Mammary epithelial cell (primary cell): ENCODE results near the gene PCSK5.

Experiments
- EZH2 ChIP-seq: IDR thresholded peaks from 2 replicates; pipeline ENCODE4 v1.6.1; 2012; ENCODE audit warnings: low read length, inconsistent platforms, borderline replicate concordance
- TF ChIP-seq, protein P1 (sequence below), 2 donors: IDR thresholded peaks in 1 of 2; conservative IDR thresholded peaks in 1 of 2; 2 replicates each; pipeline ENCODE4 v1.5.1; 2011 to 2012; ENCODE audit warnings: inconsistent platforms in 2 of 2, low read length in 2 of 2, mild to moderate bottlenecking in 2 of 2, control low read depth in 1 of 2, low read depth in 1 of 2; ENCODE audit not compliant: insufficient read depth in 1 of 2; ENCODE audit errors: extremely low read depth in 1 of 2

DNA sequence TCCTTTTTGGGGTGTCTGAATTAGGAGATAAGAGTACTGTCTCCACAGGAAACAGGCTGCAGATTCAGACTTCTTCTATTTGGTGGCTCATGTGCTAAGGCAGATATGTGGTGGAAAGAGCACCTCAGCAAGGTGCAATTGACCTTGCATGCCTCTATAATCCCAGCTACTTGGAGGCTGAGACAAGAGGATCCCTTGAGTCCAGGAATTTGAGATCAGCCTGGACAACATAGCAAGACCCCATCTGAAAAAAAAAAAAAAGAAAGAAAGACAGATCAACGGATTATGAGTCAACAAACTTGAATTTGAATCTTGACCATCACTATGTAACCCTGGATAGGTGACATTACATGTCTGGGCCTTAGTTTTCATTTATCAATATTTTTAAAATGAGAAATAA, 459.4 kb downstream of the PCSK5 start:
- TF ChIP-seq, protein P1, sequence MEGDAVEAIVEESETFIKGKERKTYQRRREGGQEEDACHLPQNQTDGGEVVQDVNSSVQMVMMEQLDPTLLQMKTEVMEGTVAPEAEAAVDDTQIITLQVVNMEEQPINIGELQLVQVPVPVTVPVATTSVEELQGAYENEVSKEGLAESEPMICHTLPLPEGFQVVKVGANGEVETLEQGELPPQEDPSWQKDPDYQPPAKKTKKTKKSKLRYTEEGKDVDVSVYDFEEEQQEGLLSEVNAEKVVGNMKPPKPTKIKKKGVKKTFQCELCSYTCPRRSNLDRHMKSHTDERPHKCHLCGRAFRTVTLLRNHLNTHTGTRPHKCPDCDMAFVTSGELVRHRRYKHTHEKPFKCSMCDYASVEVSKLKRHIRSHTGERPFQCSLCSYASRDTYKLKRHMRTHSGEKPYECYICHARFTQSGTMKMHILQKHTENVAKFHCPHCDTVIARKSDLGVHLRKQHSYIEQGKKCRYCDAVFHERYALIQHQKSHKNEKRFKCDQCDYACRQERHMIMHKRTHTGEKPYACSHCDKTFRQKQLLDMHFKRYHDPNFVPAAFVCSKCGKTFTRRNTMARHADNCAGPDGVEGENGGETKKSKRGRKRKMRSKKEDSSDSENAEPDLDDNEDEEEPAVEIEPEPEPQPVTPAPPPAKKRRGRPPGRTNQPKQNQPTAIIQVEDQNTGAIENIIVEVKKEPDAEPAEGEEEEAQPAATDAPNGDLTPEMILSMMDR (conservative IDR thresholded peaks at IDR 0.05 in 1 of 2, IDR thresholded peaks at IDR 0.05 in 1 of 2; ENCODE audit: extremely low read depth in 1 of 2, insufficient read depth in 1 of 2, low read depth in 1 of 2, low read length in 2 of 2), result no peak
- TF ChIP-seq EZH2, result no peak
